Mesendoderm (in vitro differentiated cells): ENCODE data around the gene IFT52.
A peak's percentile ranks its signal among the peaks of the same experiment; 100 is the strongest.
"Not testable (repeated sequence)": the region's sequence is repeated elsewhere in the genome, so short reads cannot be mapped to it uniquely, and the experiment has no call there.

Experiments
- DNase-seq: peaks from one replicate; pipeline ENCODE4 v3.0.0; 2013
- H2AK5ac ChIP-seq: 2 replicates; pipeline ENCODE4 v1.6.1; 2013; ENCODE audit warnings: low read length, inconsistent platforms
- H2BK120ac ChIP-seq: 2 replicates; pipeline ENCODE4 v1.6.1; 2013; ENCODE audit warnings: low read depth, mild to moderate bottlenecking, low read length, moderate library complexity, mixed read lengths
- H2BK15ac ChIP-seq: replicated peaks from 2 replicates; pipeline ENCODE4 v1.6.1; 2013; ENCODE audit warnings: low read depth, mild to moderate bottlenecking, moderate library complexity
- H2BK5ac ChIP-seq: 2 replicates; pipeline ENCODE4 v1.6.1; 2013; ENCODE audit warnings: low read length, inconsistent platforms
- H3K18ac ChIP-seq: 2 replicates; pipeline ENCODE4 v1.6.1; 2013; ENCODE audit warnings: mild to moderate bottlenecking, low read length, mixed read lengths
- H3K23ac ChIP-seq: one replicate; pipeline ENCODE4 v1.6.1; 2013; ENCODE audit warnings: low read length
- H3K27ac ChIP-seq: 2 replicates; pipeline ENCODE4 v1.5.1; 2013; ENCODE audit warnings: low read depth, mild to moderate bottlenecking, inconsistent platforms, low read length, moderate library complexity
- H3K27me3 ChIP-seq: 2 replicates; pipeline ENCODE4 v1.6.1; 2013; ENCODE audit warnings: low read length, control low read depth, mild to moderate bottlenecking, inconsistent platforms; ENCODE audit not compliant: insufficient read depth, poor library complexity
- H3K36me3 ChIP-seq: 2 replicates; pipeline ENCODE4 v1.6.1; 2013; ENCODE audit warnings: low read length, inconsistent platforms; ENCODE audit not compliant: control insufficient read depth, insufficient read depth
- H3K4ac ChIP-seq: one replicate; pipeline ENCODE4 v1.6.1; 2013; ENCODE audit warnings: low read depth, mild to moderate bottlenecking, low read length, moderate library complexity
- H3K4me1 ChIP-seq: 2 replicates; pipeline ENCODE4 v1.6.1; 2013; ENCODE audit warnings: low read depth, low read length, inconsistent platforms; ENCODE audit not compliant: control insufficient read depth
- H3K4me2 ChIP-seq: 2 replicates; pipeline ENCODE4 v1.6.1; 2013; ENCODE audit warnings: low read length
- H3K4me3 ChIP-seq: 2 replicates; pipeline ENCODE4 v1.5.1; 2013; ENCODE audit warnings: mild to moderate bottlenecking, low read length
- H3K56ac ChIP-seq: one replicate; pipeline ENCODE4 v1.6.1; 2013; ENCODE audit warnings: low read length
- H3K79me1 ChIP-seq: 2 replicates; pipeline ENCODE4 v1.6.1; 2013; ENCODE audit warnings: low read length, inconsistent platforms
- H3K79me2 ChIP-seq: 2 replicates; pipeline ENCODE4 v1.6.1; 2013; ENCODE audit warnings: mild to moderate bottlenecking, low read length; ENCODE audit not compliant: control insufficient read depth, insufficient read depth
- H3K9ac ChIP-seq: 2 replicates; pipeline ENCODE4 v1.6.1; 2013; ENCODE audit warnings: low read length, inconsistent platforms
- H4K5ac ChIP-seq: one replicate; pipeline ENCODE4 v1.6.1; 2013; ENCODE audit warnings: low read length
- H4K8ac ChIP-seq: one replicate; pipeline ENCODE4 v1.6.1; 2013; ENCODE audit warnings: low read depth, mild to moderate bottlenecking, control low read depth, low read length, moderate library complexity
- WGBS: extraction: QIAGEN DNeasy Blood & Tissue Kit; methylation state at CpG from one replicate; pipeline ENCODE4 v1.1.7; 2013; ENCODE audit warnings: low lambda C conversion rate, missing lambda C conversion rate; ENCODE audit not compliant: insufficient coverage; ENCODE audit errors: extremely low coverage; 5-methylcytosine and 5-hydroxymethylcytosine counted together

The IFT52 gene

GRCh38 chr20:43588526-43588925, 2.2 kb upstream of the IFT52 start:
- not testable (repeated sequence) for H3K56ac ChIP-seq, H3K36me3 ChIP-seq, H3K4me3 ChIP-seq, H3K79me2 ChIP-seq, H2BK5ac ChIP-seq, H3K4me2 ChIP-seq, H3K4me1 ChIP-seq, H3K79me1 ChIP-seq, H4K8ac ChIP-seq, H2AK5ac ChIP-seq, H2BK120ac ChIP-seq, H2BK15ac ChIP-seq, H4K5ac ChIP-seq, H3K4ac ChIP-seq, H3K9ac ChIP-seq, H3K27me3 ChIP-seq, DNase-seq, H3K18ac ChIP-seq, H3K27ac ChIP-seq, H3K23ac ChIP-seq
- WGBS = no CpG with 5 or more reads among the region's 10 CpGs

- no peak overlapping the region for H2AK5ac ChIP-seq
- H3K4ac ChIP-seq = peak overlapping the region; percentile 7
- DNase-seq = peak; percentile 28
- peak overlapping the region; percentile 25 for H3K27ac ChIP-seq
- peak overlapping the region; percentile 57 for H3K4me3 ChIP-seq
- WGBS = no CpG with 5 or more reads among the region's 9 CpGs
- H4K5ac ChIP-seq = peak overlapping the region; percentile 66
- no peaks in the 10 kb centered on the region for H3K4me1 ChIP-seq
- no peaks in the 10 kb centered on the region for H3K36me3 ChIP-seq
- peak overlapping the region; percentile 80 for H3K9ac ChIP-seq
- H2BK5ac ChIP-seq = no peak overlapping the region
- H3K18ac ChIP-seq = peak overlapping the region; percentile 70
- no peaks in the 10 kb centered on the region for H3K79me2 ChIP-seq
- peak overlapping the region; percentile 67 for H4K8ac ChIP-seq
- H3K23ac ChIP-seq = no peak overlapping the region
- H3K27me3 ChIP-seq = no peaks in the 10 kb centered on the region
- H2BK120ac ChIP-seq = no peak overlapping the region
- H3K56ac ChIP-seq = peak overlapping the region; percentile 86
- no peak overlapping the region for H2BK15ac ChIP-seq
- H3K79me1 ChIP-seq = no peaks in the 10 kb centered on the region
- H3K4me2 ChIP-seq = peak overlapping the region; percentile 91
These were observed 723 bp upstream of the IFT52 start for GRCh38 chr20:43590036-43590391.

DNA sequence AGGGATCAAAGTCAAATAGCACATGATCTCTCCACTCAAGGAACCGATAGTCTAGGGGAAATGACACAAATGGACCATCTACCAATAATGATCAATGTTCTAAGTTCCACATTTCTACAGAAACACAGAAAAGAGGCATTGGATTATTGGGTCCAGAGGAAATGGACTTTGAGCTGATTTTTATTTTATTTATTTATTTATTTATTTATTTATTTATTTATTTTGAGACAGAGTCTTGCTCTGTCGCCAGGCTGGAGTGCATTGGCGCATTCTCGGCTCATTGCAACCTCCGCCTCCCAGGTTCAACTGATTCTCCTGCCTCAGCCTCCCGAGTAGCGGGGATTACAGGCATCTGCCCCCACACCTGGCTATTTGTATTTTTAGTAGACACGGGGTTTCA, 11.2 kb downstream of the IFT52 start:
- not testable (repeated sequence) for H2BK5ac ChIP-seq, DNase-seq, H4K8ac ChIP-seq, H3K27ac ChIP-seq, H4K5ac ChIP-seq, H3K9ac ChIP-seq, H3K23ac ChIP-seq, H3K4me1 ChIP-seq, H3K27me3 ChIP-seq, H3K4me3 ChIP-seq, H3K79me2 ChIP-seq, H3K4ac ChIP-seq, H2BK15ac ChIP-seq, H2AK5ac ChIP-seq, H3K36me3 ChIP-seq, H3K56ac ChIP-seq, H3K18ac ChIP-seq, H3K4me2 ChIP-seq, H3K79me1 ChIP-seq, H2BK120ac ChIP-seq
- WGBS = no CpG with 5 or more reads among the region's 8 CpGs

- no peaks in the 10 kb centered on the region for H3K36me3 ChIP-seq
- no peak overlapping the region for H2BK120ac ChIP-seq
- no peak overlapping the region for H3K9ac ChIP-seq
- no peak overlapping the region for H2BK15ac ChIP-seq
- H4K8ac ChIP-seq = no peak overlapping the region
- no peak for DNase-seq
- H3K23ac ChIP-seq = no peak overlapping the region
- H3K4me1 ChIP-seq = no peaks in the 10 kb centered on the region
- H3K27me3 ChIP-seq = no peaks in the 10 kb centered on the region
- no CpG with 5 or more reads among the region's 1 CpG for WGBS
- H3K79me2 ChIP-seq = no peaks in the 10 kb centered on the region
- no peak overlapping the region for H2AK5ac ChIP-seq
- no peak overlapping the region for H3K4me2 ChIP-seq
- H3K27ac ChIP-seq = no peak overlapping the region
- H2BK5ac ChIP-seq = no peak overlapping the region
- H3K4ac ChIP-seq = no peak overlapping the region
- no peak overlapping the region for H3K18ac ChIP-seq
- H3K4me3 ChIP-seq = no peak overlapping the region
- no peak overlapping the region for H4K5ac ChIP-seq
- no peaks in the 10 kb centered on the region for H3K79me1 ChIP-seq
- H3K56ac ChIP-seq = no peak overlapping the region
These were observed 12.4 kb downstream of the IFT52 start for GRCh38 chr20:43603124-43603523.

DNA sequence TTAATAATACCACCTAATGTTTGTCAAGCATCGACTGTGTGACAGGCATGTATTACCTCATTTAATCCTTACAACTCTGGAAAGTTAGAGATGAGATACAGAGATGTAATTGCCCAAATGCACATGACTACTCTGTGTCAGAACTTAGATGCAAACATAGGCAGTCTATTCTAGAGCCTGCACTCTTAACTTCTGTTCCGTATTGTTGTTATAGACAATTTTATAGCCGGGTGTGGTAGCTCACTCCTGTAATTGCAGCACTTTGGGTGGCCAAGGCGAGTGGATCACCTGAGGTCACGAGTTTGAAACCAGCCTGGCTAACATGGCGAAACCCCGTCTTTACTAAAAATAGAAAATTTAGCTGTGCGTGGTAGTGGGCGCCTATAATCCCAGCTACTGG, 15.0 kb downstream of the IFT52 start:
- no peak overlapping the region for H2AK5ac ChIP-seq
- no peak overlapping the region for H3K23ac ChIP-seq
- H3K27ac ChIP-seq = no peak overlapping the region
- WGBS = no CpG with 5 or more reads among the region's 9 CpGs
- no peak overlapping the region for H3K4me2 ChIP-seq
- H3K36me3 ChIP-seq = no peaks in the 10 kb centered on the region
- H2BK15ac ChIP-seq = no peak overlapping the region
- H2BK5ac ChIP-seq = no peak overlapping the region
- no peak overlapping the region for H4K5ac ChIP-seq
- no peaks in the 10 kb centered on the region for H3K79me1 ChIP-seq
- H4K8ac ChIP-seq = no peak overlapping the region
- H3K18ac ChIP-seq = no peak overlapping the region
- H3K4me1 ChIP-seq = no peaks in the 10 kb centered on the region
- no peak overlapping the region for H3K9ac ChIP-seq
- H3K4me3 ChIP-seq = no peak overlapping the region
- no peaks in the 10 kb centered on the region for H3K27me3 ChIP-seq
- H3K4ac ChIP-seq = no peak overlapping the region
- H3K56ac ChIP-seq = no peak overlapping the region
- H2BK120ac ChIP-seq = no peak overlapping the region
- no peak for DNase-seq
- no peaks in the 10 kb centered on the region for H3K79me2 ChIP-seq

- H3K4me2 ChIP-seq, H3K4me1 ChIP-seq, H2AK5ac ChIP-seq, H3K79me2 ChIP-seq, H3K36me3 ChIP-seq, H3K23ac ChIP-seq, H3K9ac ChIP-seq, H3K18ac ChIP-seq, H3K4ac ChIP-seq, H4K8ac ChIP-seq, H3K4me3 ChIP-seq, DNase-seq, H2BK120ac ChIP-seq, H3K79me1 ChIP-seq, H3K27ac ChIP-seq, H4K5ac ChIP-seq, H3K56ac ChIP-seq, H3K27me3 ChIP-seq, H2BK15ac ChIP-seq, H2BK5ac ChIP-seq: not testable (repeated sequence)
- WGBS = no CpG with 5 or more reads among the region's 30 CpGs
These were observed 16.5 kb downstream of the IFT52 start for GRCh38 chr20:43607278-43607677.
